Astrocyte (in vitro differentiated cells and primary cell): Measurements from ENCODE around the gene METTL15. TPM values are rescaled to one million over a fixed set of nuclear protein-coding genes. Genes with fewer than 3 reads are reported as not detected.

ENCODE experiments used
- DNase-seq: peaks from one replicate; pipeline ENCODE4 v3.0.0-alpha.2; 2010; ENCODE audit warnings: low read depth
- FAIRE-seq: peaks from 2 replicates; lab custom pipeline; 2011; peaks lifted over from hg19 to GRCh38; lab: Jason Lieb, UNC
- H2AFZ ChIP-seq: 2 replicates; pipeline ENCODE4 v1.6.0; 2012; ENCODE audit warnings: low read depth, low read length, inconsistent platforms
- H3K27ac ChIP-seq: 2 replicates; pipeline ENCODE4 v1.5.1; 2011; ENCODE audit warnings: low read depth, low read length, inconsistent platforms
- H3K27me3 ChIP-seq: 2 replicates; pipeline ENCODE4 v1.6.0; 2011; ENCODE audit warnings: low read length, inconsistent platforms; ENCODE audit not compliant: insufficient read depth
- H3K36me3 ChIP-seq: 2 replicates; pipeline ENCODE4 v1.5.1; 2011; ENCODE audit warnings: low read length, inconsistent platforms; ENCODE audit not compliant: insufficient read depth
- H3K4me1 ChIP-seq: 2 replicates; pipeline ENCODE4 v1.5.1; 2011; ENCODE audit warnings: low read length, inconsistent platforms; ENCODE audit not compliant: insufficient read depth
- H3K4me2 ChIP-seq: 2 replicates; pipeline ENCODE4 v1.6.0; 2012; ENCODE audit warnings: low read length, inconsistent platforms
- H3K4me3 ChIP-seq: 2 replicates; pipeline ENCODE4 v1.5.1; 2011; ENCODE audit warnings: low read depth, mild to moderate bottlenecking, low read length, inconsistent platforms; ENCODE audit not compliant: insufficient read depth
- H3K79me2 ChIP-seq: 2 replicates; pipeline ENCODE4 v1.6.0; 2012; ENCODE audit warnings: mild to moderate bottlenecking, low read length, inconsistent platforms; ENCODE audit not compliant: insufficient read depth
- H3K9ac ChIP-seq: 2 replicates; pipeline ENCODE4 v1.6.0; 2012; ENCODE audit warnings: mild to moderate bottlenecking, low read length, inconsistent platforms
- H3K9me3 ChIP-seq: 2 replicates; pipeline ENCODE4 v1.5.1; 2012; ENCODE audit warnings: low read depth, mild to moderate bottlenecking, low read length, inconsistent platforms; ENCODE audit not compliant: insufficient read depth
- H4K20me1 ChIP-seq: 2 replicates; pipeline ENCODE4 v1.6.0; 2012; ENCODE audit warnings: low read length, inconsistent platforms; ENCODE audit not compliant: insufficient read depth
- H3K27ac Mint-ChIP-seq: one replicate; pipeline ENCODE4 v1.8.0; 2021; ENCODE audit warnings: mild to moderate bottlenecking, mixed read lengths; ENCODE audit not compliant: unreplicated experiment
- H3K27me3 Mint-ChIP-seq: one replicate; pipeline ENCODE4 v1.8.0; 2021; ENCODE audit warnings: low read depth, mixed read lengths; ENCODE audit not compliant: unreplicated experiment
- H3K36me3 Mint-ChIP-seq: one replicate; pipeline ENCODE4 v1.8.0; 2021; ENCODE audit warnings: low read depth, mixed read lengths; ENCODE audit not compliant: unreplicated experiment
- H3K4me1 Mint-ChIP-seq: one replicate; pipeline ENCODE4 v1.8.0; 2021; ENCODE audit warnings: low read depth, mixed read lengths; ENCODE audit not compliant: unreplicated experiment
- H3K4me3 Mint-ChIP-seq: one replicate; pipeline ENCODE4 v1.8.0; 2021; ENCODE audit warnings: mild to moderate bottlenecking, moderate library complexity, mixed read lengths; ENCODE audit not compliant: unreplicated experiment
- H3K9me3 Mint-ChIP-seq: one replicate; pipeline ENCODE4 v1.8.0; 2021; ENCODE audit warnings: mild to moderate bottlenecking, mixed read lengths; ENCODE audit not compliant: unreplicated experiment
- EZH2 ChIP-seq: IDR thresholded peaks from 2 replicates; pipeline ENCODE4 v1.6.1; 2012; ENCODE audit warnings: mild to moderate bottlenecking, low read length, inconsistent platforms; ENCODE audit not compliant: insufficient read depth
- total RNA-seq: library from RNA; stranded (reverse); gene quantifications from 2 replicates; pipeline ENCODE4 v1.2.1, GENCODE V29; 2021
- TF ChIP-seq, protein P1 (sequence below): IDR thresholded peaks from 2 replicates; pipeline ENCODE4 v1.5.1; 2011; ENCODE audit warnings: low read depth, mild to moderate bottlenecking, inconsistent platforms, low read length, moderate library complexity; ENCODE audit not compliant: insufficient read depth

METTL15 gene
- total RNA-seq, 1 donor from 2014 or later: 10.8 TPM

DNA sequence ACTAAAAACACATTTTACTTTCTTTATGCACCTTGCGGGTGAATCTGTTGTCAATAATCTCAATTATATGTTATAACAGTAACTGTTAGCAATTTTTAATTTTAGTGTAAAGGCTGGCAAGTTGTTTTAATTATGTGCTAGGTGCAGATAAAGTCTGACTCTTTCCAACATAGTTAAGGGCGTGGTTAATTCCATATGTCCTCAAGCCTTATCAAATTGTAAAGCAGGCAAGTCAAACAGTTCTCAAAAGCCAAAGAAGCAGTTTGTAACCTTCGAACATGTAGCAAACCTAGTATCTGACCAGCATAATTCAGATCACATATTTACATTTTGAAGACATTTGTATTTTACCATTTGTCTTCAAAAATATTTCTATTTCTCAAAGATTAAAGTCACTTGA is 29.2 kb downstream of the METTL15 start:
- TF ChIP-seq EZH2: no peak
- TF ChIP-seq, protein P1, sequence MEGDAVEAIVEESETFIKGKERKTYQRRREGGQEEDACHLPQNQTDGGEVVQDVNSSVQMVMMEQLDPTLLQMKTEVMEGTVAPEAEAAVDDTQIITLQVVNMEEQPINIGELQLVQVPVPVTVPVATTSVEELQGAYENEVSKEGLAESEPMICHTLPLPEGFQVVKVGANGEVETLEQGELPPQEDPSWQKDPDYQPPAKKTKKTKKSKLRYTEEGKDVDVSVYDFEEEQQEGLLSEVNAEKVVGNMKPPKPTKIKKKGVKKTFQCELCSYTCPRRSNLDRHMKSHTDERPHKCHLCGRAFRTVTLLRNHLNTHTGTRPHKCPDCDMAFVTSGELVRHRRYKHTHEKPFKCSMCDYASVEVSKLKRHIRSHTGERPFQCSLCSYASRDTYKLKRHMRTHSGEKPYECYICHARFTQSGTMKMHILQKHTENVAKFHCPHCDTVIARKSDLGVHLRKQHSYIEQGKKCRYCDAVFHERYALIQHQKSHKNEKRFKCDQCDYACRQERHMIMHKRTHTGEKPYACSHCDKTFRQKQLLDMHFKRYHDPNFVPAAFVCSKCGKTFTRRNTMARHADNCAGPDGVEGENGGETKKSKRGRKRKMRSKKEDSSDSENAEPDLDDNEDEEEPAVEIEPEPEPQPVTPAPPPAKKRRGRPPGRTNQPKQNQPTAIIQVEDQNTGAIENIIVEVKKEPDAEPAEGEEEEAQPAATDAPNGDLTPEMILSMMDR: no peak
- Histone ChIP-seq H3K9me3 (peaks cover 24% of the 10 kb centered on the region), H3K79me2 (no peaks in the 10 kb centered on the region), H3K27ac (no peak overlapping the region), H3K4me2 (no peak overlapping the region), H2AFZ (no peak overlapping the region), H3K4me3 (no peak overlapping the region), H3K9ac (no peak overlapping the region), H3K27me3 (no peaks in the 10 kb centered on the region), H3K36me3 (no peaks in the 10 kb centered on the region), H4K20me1 (no peaks in the 10 kb centered on the region), H3K4me1 (no peaks in the 10 kb centered on the region)
- H3K4me3 Mint-ChIP-seq: no peak overlapping the region
- no peak overlapping the region for H3K27ac Mint-ChIP-seq
- H3K4me1 Mint-ChIP-seq: peaks cover 7% of the 10 kb centered on the region
- H3K9me3 Mint-ChIP-seq: peaks cover 25% of the 10 kb centered on the region
- FAIRE-seq (no peak), DNase-seq (no peak)
- H3K27me3 Mint-ChIP-seq: no peaks in the 10 kb centered on the region
- peaks cover 47% of the 10 kb centered on the region for H3K36me3 Mint-ChIP-seq

DNA sequence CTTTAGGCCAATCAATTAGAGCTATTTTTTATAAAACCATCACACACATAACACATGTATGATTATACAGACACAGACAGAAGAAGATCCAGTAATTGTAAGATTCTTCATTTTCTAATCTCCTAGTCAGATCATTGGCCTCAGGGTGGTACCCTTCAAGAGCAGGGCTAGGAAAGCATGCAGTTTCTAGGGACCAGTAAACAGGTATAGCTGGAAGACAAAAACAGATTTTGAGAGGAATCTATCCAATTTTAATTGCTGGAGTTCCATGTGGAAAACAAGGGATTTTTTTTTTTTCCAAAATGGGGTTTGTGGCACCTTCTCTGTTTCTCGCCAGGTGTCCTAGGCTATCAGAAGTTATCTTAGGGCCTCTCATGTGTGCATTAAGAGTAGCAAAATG is 29.6 kb downstream of the METTL15 start:
- Histone ChIP-seq H3K27me3 (no peaks in the 10 kb centered on the region), H3K9me3 (peaks cover 24% of the 10 kb centered on the region), H3K36me3 (no peaks in the 10 kb centered on the region), H3K4me1 (no peaks in the 10 kb centered on the region), H4K20me1 (no peaks in the 10 kb centered on the region), H3K4me2 (no peak overlapping the region), H3K27ac (no peak overlapping the region), H2AFZ (no peak overlapping the region), H3K9ac (no peak overlapping the region), H3K4me3 (no peak overlapping the region), H3K79me2 (no peaks in the 10 kb centered on the region)
- peaks cover 25% of the 10 kb centered on the region for H3K9me3 Mint-ChIP-seq
- H3K27ac Mint-ChIP-seq: no peak overlapping the region
- DNase-seq (no peak), FAIRE-seq (no peak)
- no peaks in the 10 kb centered on the region for H3K27me3 Mint-ChIP-seq
- TF ChIP-seq, protein P1: no peak
- no peak for TF ChIP-seq EZH2
- H3K36me3 Mint-ChIP-seq: peaks cover 50% of the 10 kb centered on the region
- H3K4me3 Mint-ChIP-seq: no peak overlapping the region
- peaks cover 7% of the 10 kb centered on the region for H3K4me1 Mint-ChIP-seq

DNA sequence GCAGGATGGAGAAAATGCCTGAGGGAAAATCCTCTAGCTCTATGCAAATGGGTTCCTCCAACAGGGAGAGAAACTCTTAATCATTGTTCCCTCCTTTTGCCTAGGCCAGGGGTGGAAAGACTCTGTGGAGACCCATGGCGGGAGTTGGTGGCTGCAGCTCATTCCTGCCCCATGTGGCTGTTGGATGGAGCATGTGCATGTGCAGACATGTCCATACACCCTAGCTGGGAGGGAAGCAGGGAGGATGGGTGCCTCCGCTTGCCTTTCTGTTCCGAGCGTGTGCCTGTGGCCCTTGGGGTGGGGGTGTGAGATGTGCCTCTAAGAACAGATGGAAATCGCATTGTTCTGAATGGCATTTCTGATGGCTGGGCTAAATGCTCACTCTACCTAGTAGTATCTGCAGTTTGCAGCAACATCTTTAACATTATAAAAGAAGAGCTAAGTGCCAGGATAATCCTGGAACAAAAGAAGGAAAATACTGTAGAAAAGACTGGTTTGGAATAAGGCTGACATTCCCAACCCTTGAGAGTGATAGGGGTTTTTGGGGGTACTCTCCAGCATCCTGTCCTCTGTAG is 31.7 kb downstream of the METTL15 start:
- Histone ChIP-seq H3K36me3 (no peaks in the 10 kb centered on the region), H3K4me1 (no peaks in the 10 kb centered on the region), H3K27me3 (no peaks in the 10 kb centered on the region), H3K9ac (no peak overlapping the region), H3K4me3 (no peak overlapping the region), H4K20me1 (no peaks in the 10 kb centered on the region), H3K27ac (no peak overlapping the region), H3K4me2 (no peak overlapping the region), H2AFZ (no peak overlapping the region), H3K9me3 (peaks cover 24% of the 10 kb centered on the region), H3K79me2 (no peaks in the 10 kb centered on the region)
- Mint-ChIP-seq H3K4me1 (peaks cover 3% of the 10 kb centered on the region), H3K36me3 (peaks cover 43% of the 10 kb centered on the region), H3K9me3 (peaks cover 25% of the 10 kb centered on the region), H3K27ac (no peak overlapping the region), H3K27me3 (no peaks in the 10 kb centered on the region), H3K4me3 (no peak overlapping the region)
- DNase-seq: no peak
- FAIRE-seq: no peak
- TF ChIP-seq, protein P1: no peak
- no peak for TF ChIP-seq EZH2
